Stimulated activated CD8-positive, alpha-beta memory T cell treated with anti-CD3 and anti-CD28 coated beads, Interleukin-7, amount 100 ng/mL, for 48 hours (primary cell): ENCODE results near the gene ENTPD6.

Experiments
- DNase-seq, 2 donors: peaks; one replicate each; pipeline ENCODE4 v3.0.0-alpha.2; 2020; ENCODE audit warnings: low read depth in 1 of 2; ENCODE audit errors: extremely low read depth in 1 of 2

ENTPD6 gene

GRCh38 chr20:25274891-25275812, 79.6 kb downstream of the ENTPD6 start:
- no peak for DNase-seq

DNA sequence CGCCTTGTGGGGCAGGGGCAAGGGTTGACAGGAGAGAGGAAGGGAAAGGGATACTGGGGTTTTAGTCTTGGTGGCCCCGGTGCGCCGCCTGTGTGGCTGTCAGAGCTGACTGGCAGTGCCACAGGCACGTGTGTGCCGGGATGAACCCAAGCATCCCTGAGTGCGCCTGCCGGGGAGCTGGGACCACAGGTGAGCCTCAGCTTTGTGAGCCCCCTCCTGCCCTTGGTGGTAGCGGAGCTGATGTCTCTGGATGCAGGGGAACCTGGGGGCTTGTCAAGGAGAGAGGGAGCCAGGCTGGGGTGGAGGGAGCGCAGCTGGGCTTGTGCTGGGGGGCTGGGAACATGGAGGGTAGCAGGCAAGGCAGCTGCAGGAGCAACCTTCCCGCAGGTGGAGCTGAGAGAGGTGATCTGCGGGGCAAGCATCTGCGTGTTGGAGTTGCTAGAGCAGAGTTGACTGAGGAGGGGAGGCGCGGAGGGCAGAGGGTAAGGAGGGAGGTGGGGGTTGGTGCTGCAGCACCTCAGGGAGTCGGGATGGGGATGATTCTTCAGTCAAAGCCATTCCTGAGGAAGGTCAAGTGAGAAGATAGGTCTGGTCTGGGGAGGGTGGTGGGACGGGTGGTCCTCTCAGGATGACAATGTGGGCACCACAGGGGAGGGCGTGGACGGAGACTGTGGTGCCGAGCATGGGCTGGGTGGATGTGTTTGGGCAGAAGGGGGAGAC, 80.5 kb downstream of the ENTPD6 start:
- DNase-seq, result no peak
